ENCODE results near the gene CD274. TPM values are rescaled to one million over a fixed set of nuclear protein-coding genes. Genes with fewer than 3 reads are reported as not detected.
"Not testable (repeated sequence)": the region's sequence is repeated elsewhere in the genome, so short reads cannot be mapped to it uniquely, and the experiment has no call there.

CD274 gene
- total RNA-seq, 2 donors from 2014 or later = 2.2 to 7.3 TPM

DNA sequence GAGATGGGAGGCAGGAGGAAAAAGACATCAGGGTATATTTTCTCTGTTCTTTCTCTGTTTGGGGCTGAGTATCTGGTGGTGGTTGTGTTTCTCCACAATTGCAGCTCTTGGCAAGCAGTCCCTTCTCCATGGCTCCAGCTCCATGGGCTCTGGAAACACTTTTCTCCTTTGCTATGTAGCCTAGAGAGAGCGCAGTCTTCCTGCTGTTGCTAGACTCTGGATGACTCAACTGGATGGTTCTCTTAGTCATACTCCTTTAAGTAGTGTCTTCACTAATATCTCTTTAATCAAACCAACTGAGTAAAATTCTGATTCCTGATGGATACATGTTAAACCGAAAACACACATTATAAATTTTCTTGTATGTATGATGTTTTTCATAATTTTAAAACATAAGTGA is 9.3 kb upstream of the CD274 start:
- H3K27ac ChIP-seq = no peak overlapping the region
- H3K27me3 ChIP-seq (replicated peaks; ENCODE audit: insufficient read depth) = no peaks in the 10 kb centered on the region
- DNase-seq (ENCODE audit: low spot score) (no peak), ATAC-seq (ENCODE audit: insufficient number of reproducible peaks, low FRiP score, low read depth) (no peak)
- no peaks in the 10 kb centered on the region for H3K9me3 ChIP-seq
- H3K4me3 ChIP-seq = no peak overlapping the region
- H3K36me3 ChIP-seq = no peaks in the 10 kb centered on the region
- peaks cover 12 to 20% of the 10 kb centered on the region in 2 donors for H3K4me1 ChIP-seq (ENCODE audit: control insufficient read depth in 1 of 2, low read depth in 2 of 2)
- TF ChIP-seq CTCF (IDR thresholded peaks at IDR 0.05) = no peak

DNA sequence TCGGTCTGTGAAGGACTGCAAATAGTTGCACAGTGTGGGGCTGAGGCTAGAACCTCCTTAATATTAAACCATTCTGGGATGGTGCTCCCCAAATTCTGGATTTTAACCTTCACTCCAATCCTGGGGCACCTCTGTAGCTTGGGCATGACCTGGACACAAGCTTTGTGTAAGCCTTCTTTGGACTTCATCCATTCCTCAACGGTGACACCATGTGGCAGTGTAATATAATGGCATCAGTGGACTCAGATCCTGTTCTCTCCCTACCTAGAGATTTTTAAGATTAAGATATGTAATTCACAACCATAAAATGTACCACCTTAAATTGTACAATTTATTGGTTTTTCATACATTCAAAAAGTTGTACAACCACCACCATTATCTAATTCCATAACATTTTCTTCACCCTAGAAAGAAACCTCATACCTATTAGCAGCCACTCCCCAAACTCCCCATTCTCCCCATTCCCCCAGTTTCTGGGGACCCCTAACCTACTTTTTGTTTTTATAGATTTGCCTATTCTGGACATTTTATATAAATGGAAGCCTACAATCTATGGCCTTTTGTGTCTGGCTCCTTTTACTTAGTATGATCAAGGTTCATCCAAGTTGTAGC is 7.8 kb upstream of the CD274 start:
- H3K27ac ChIP-seq = no peak overlapping the region
- H3K27me3 ChIP-seq (replicated peaks; ENCODE audit: insufficient read depth) = no peaks in the 10 kb centered on the region
- ATAC-seq (ENCODE audit: insufficient number of reproducible peaks, low FRiP score, low read depth) (no peak), DNase-seq (ENCODE audit: low spot score) (no peak)
- TF ChIP-seq CTCF (IDR thresholded peaks at IDR 0.05) = peak; percentile 40
- H3K4me1 ChIP-seq (ENCODE audit: control insufficient read depth in 1 of 2, low read depth in 2 of 2) = peaks cover 8 to 9% of the 10 kb centered on the region in 2 donors
- H3K9me3 ChIP-seq = no peaks in the 10 kb centered on the region
- no peaks in the 10 kb centered on the region for H3K36me3 ChIP-seq
- H3K4me3 ChIP-seq = no peak overlapping the region

DNA sequence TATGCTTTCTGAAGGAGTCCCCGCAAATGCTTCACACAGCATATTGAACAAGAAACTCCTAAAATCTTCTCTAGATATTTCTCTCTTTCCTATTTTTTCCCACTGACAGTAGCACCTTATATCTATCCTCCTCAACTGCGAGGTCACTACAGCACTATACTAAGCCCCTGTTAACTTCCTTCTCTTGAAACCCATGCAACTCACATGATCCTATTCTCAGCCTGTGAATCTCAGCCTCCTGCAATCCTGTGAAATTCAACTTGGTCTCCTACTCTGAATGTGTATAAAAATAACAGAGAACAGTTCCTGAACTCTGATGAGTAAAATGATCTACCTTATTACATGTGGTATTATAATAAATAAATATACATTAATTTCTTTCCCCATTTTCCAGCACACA is 6.5 kb upstream of the CD274 start:
- TF ChIP-seq CTCF (IDR thresholded peaks at IDR 0.05) = no peak
- Histone ChIP-seq H3K4me3 (no peak overlapping the region), H3K27me3 (replicated peaks; ENCODE audit: insufficient read depth) (no peaks in the 10 kb centered on the region), H3K36me3 (no peaks in the 10 kb centered on the region), H3K27ac (no peak overlapping the region), H3K9me3 (no peaks in the 10 kb centered on the region), H3K4me1 (ENCODE audit: control insufficient read depth in 1 of 2, low read depth in 2 of 2) (peaks cover 0 to 3% of the 10 kb centered on the region in 2 donors)
- no peak for ATAC-seq (ENCODE audit: insufficient number of reproducible peaks, low FRiP score, low read depth)
- no peak for DNase-seq (ENCODE audit: low spot score)

DNA sequence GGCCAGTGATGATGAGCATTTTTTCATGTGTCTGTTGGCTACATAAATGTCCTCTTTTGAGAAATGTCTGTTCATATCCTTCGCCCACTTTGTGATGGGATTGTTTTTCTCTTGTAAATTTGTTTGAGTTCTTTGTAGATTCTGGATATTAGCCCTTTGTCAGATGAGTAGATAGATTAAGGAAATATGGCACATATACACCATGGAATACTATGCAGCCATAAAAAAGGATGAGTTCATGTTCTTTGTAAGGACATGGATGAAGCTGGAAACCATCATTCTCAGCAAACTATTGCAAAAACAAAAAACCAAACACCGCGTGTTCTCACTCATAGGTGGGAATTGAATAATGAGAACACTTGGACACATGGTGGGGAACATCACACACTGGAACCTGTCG is 5.2 kb upstream of the CD274 start:
- H3K27me3 ChIP-seq (replicated peaks; ENCODE audit: insufficient read depth); H3K4me3 ChIP-seq; DNase-seq (ENCODE audit: low spot score); H3K36me3 ChIP-seq; H3K27ac ChIP-seq; H3K9me3 ChIP-seq; ATAC-seq (ENCODE audit: insufficient number of reproducible peaks, low FRiP score, low read depth): not testable (repeated sequence)
- H3K4me1 ChIP-seq (ENCODE audit: control insufficient read depth in 1 of 2, low read depth in 2 of 2) = peaks cover 0 to 13% of the 10 kb centered on the region in 2 donors

DNA sequence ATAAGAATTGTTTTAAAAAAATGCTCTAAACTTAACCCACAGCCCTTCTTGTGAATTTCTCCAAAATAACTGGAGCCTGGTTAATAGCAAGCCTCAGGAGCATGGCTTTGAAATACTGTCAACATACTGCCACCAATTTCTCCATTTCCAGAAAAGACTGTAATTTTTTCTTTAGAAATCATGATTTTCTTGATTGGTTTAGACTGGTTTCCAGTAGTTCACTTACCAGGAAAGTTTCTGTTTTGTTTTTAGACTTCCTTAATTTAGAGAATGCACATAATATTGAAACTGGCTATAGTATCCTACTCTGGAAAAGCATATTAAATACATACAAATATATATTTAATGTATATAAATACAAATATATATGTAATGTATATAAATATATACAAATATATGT is 4.5 kb upstream of the CD274 start:
- Histone ChIP-seq H3K4me1 (ENCODE audit: control insufficient read depth in 1 of 2, low read depth in 2 of 2) (peaks cover 0 to 13% of the 10 kb centered on the region in 2 donors), H3K27me3 (replicated peaks; ENCODE audit: insufficient read depth) (no peaks in the 10 kb centered on the region), H3K27ac (no peak overlapping the region), H3K9me3 (no peaks in the 10 kb centered on the region), H3K4me3 (no peak overlapping the region), H3K36me3 (no peaks in the 10 kb centered on the region)
- no peak for ATAC-seq (ENCODE audit: insufficient number of reproducible peaks, low FRiP score, low read depth)
- no peak for DNase-seq (ENCODE audit: low spot score)
- no peak for TF ChIP-seq CTCF (IDR thresholded peaks at IDR 0.05)

Data from thoracic aorta (tissue), 2 donors.